ENCODE results near the gene PSMD2. TPM values are rescaled to one million over a fixed set of nuclear protein-coding genes. Genes with fewer than 3 reads are reported as not detected.
A peak's percentile ranks its signal among the peaks of the same experiment; 100 is the strongest.

The PSMD2 gene
- total RNA-seq, 1 experiment from 2014 or later: 645 TPM

GRCh38 chr3:184333700-184334099, 34.7 kb downstream of the PSMD2 start:
- ChIA-PET POLR2A (ENCODE audit: low non-redundant PET) (no interaction called here), CTCF (no interaction called here)
- TF ChIP-seq, protein P1, sequence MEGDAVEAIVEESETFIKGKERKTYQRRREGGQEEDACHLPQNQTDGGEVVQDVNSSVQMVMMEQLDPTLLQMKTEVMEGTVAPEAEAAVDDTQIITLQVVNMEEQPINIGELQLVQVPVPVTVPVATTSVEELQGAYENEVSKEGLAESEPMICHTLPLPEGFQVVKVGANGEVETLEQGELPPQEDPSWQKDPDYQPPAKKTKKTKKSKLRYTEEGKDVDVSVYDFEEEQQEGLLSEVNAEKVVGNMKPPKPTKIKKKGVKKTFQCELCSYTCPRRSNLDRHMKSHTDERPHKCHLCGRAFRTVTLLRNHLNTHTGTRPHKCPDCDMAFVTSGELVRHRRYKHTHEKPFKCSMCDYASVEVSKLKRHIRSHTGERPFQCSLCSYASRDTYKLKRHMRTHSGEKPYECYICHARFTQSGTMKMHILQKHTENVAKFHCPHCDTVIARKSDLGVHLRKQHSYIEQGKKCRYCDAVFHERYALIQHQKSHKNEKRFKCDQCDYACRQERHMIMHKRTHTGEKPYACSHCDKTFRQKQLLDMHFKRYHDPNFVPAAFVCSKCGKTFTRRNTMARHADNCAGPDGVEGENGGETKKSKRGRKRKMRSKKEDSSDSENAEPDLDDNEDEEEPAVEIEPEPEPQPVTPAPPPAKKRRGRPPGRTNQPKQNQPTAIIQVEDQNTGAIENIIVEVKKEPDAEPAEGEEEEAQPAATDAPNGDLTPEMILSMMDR (conservative IDR thresholded peaks at IDR 0.05; ENCODE audit: low read depth, low read length): no peak
- no peak for TF ChIP-seq EZH2 (IDR thresholded peaks at IDR 0.05; ENCODE audit: borderline replicate concordance, low read depth, low read length, poor library complexity, severe bottlenecking)
- H3K9me3 ChIP-seq (ENCODE audit: low read depth, low read length, poor library complexity, severe bottlenecking): no peaks in the 10 kb centered on the region
- intact Hi-C loops (cut with micrococcal nuclease; ENCODE audit: unreplicated experiment): no loop called here
- peaks cover 28% of the 10 kb centered on the region for H3K4me1 ChIP-seq (ENCODE audit: insufficient read depth, low read length, poor library complexity, severe bottlenecking)
- DNase-seq (ENCODE audit: low spot score): no peak
- H3K27me3 ChIP-seq (replicated peaks; ENCODE audit: insufficient read depth, low read depth, low read length, poor library complexity): no peaks in the 10 kb centered on the region
- peaks cover 65% of the 10 kb centered on the region for H3K36me3 ChIP-seq (ENCODE audit: insufficient read depth, low read length, poor library complexity, severe bottlenecking)
- no peak overlapping the region for H3K4me3 ChIP-seq (ENCODE audit: low read depth, low read length, poor library complexity, severe bottlenecking)
- BruUV-seq (replicated peaks): no TSS peak
- H3K27ac ChIP-seq (ENCODE audit: low read depth, low read length, poor library complexity, severe bottlenecking): no peak overlapping the region

DNA sequence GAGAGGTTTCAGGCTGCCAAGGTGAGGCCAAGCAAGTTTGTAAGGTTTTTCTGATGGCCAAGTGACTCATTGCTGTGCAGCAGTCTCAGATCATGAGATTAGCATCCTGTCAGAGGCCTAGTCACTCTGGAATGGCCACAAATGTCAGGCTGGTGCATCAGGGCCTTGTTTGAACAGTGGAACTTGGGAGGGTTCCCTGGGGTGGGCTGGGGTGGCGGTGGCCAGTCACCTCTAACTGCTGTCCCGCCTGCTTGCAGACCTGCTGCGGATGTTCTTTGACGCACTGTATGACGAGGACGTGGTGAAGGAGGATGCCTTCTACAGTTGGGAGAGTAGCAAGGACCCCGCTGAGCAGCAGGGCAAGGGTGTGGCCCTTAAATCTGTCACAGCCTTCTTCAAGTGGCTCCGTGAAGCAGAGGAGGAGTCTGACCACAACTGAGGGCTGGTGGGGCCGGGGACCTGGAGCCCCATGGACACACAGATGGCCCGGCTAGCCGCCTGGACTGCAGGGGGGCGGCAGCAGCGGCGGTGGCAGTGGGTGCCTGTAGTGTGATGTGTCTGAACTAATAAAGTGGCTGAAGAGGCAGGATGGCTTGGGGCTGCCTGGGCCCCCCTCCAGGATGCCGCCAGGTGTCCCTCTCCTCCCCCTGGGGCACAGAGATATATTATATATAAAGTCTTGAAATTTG, 35.6 kb downstream of the PSMD2 start:
- no peak overlapping the region for H3K4me3 ChIP-seq (ENCODE audit: low read depth, low read length, poor library complexity, severe bottlenecking)
- H3K27ac ChIP-seq (ENCODE audit: low read depth, low read length, poor library complexity, severe bottlenecking): peak overlapping the region; percentile 95
- ChIA-PET POLR2A (ENCODE audit: low non-redundant PET) (no interaction called here), CTCF (no interaction called here)
- no peaks in the 10 kb centered on the region for H3K9me3 ChIP-seq (ENCODE audit: low read depth, low read length, poor library complexity, severe bottlenecking)
- intact Hi-C loops (cut with micrococcal nuclease; ENCODE audit: unreplicated experiment): no loop called here
- TF ChIP-seq, protein P1 (conservative IDR thresholded peaks at IDR 0.05; ENCODE audit: low read depth, low read length): no peak
- TF ChIP-seq EZH2 (IDR thresholded peaks at IDR 0.05; ENCODE audit: borderline replicate concordance, low read depth, low read length, poor library complexity, severe bottlenecking): no peak
- H3K4me1 ChIP-seq (ENCODE audit: insufficient read depth, low read length, poor library complexity, severe bottlenecking): peaks cover 30% of the 10 kb centered on the region
- no peaks in the 10 kb centered on the region for H3K27me3 ChIP-seq (replicated peaks; ENCODE audit: insufficient read depth, low read depth, low read length, poor library complexity)
- peaks cover 56% of the 10 kb centered on the region for H3K36me3 ChIP-seq (ENCODE audit: insufficient read depth, low read length, poor library complexity, severe bottlenecking)
- no peak for DNase-seq (ENCODE audit: low spot score)
- BruUV-seq (replicated peaks): no TSS peak

GRCh38 chr3:184335291-184335660, 36.2 kb downstream of the PSMD2 start:
- Histone ChIP-seq H3K27me3 (replicated peaks; ENCODE audit: insufficient read depth, low read depth, low read length, poor library complexity) (no peaks in the 10 kb centered on the region), H3K9me3 (ENCODE audit: low read depth, low read length, poor library complexity, severe bottlenecking) (no peaks in the 10 kb centered on the region), H3K36me3 (ENCODE audit: insufficient read depth, low read length, poor library complexity, severe bottlenecking) (peaks cover 49% of the 10 kb centered on the region), H3K4me1 (ENCODE audit: insufficient read depth, low read length, poor library complexity, severe bottlenecking) (peaks cover 30% of the 10 kb centered on the region), H3K27ac (ENCODE audit: low read depth, low read length, poor library complexity, severe bottlenecking) (peak overlapping the region; percentile 95), H3K4me3 (ENCODE audit: low read depth, low read length, poor library complexity, severe bottlenecking) (peak overlapping the region; percentile 90)
- peak; percentile 32 for DNase-seq (ENCODE audit: low spot score)
- TF ChIP-seq EZH2 (IDR thresholded peaks at IDR 0.05; ENCODE audit: borderline replicate concordance, low read depth, low read length, poor library complexity, severe bottlenecking): no peak
- TF ChIP-seq, protein P1 (conservative IDR thresholded peaks at IDR 0.05; ENCODE audit: low read depth, low read length): no peak
- BruUV-seq (replicated peaks): no TSS peak
- ChIA-PET CTCF (no interaction called here), POLR2A (ENCODE audit: low non-redundant PET) (no interaction called here)
- intact Hi-C loops (cut with micrococcal nuclease; ENCODE audit: unreplicated experiment): no loop called here
